Hippocampal formation (tissue), 2 donors: ENCODE data around the gene RNF144A.
"Not testable (repeated sequence)": the region's sequence is repeated elsewhere in the genome, so short reads cannot be mapped to it uniquely, and the experiment has no call there.

Experiments used
- DNase-seq, 2 donors: peaks; one replicate each; lab custom pipeline; 2025; lab: John Stamatoyannopoulos, UW

The RNF144A gene, protein sequence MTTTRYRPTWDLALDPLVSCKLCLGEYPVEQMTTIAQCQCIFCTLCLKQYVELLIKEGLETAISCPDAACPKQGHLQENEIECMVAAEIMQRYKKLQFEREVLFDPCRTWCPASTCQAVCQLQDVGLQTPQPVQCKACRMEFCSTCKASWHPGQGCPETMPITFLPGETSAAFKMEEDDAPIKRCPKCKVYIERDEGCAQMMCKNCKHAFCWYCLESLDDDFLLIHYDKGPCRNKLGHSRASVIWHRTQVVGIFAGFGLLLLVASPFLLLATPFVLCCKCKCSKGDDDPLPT

DNA sequence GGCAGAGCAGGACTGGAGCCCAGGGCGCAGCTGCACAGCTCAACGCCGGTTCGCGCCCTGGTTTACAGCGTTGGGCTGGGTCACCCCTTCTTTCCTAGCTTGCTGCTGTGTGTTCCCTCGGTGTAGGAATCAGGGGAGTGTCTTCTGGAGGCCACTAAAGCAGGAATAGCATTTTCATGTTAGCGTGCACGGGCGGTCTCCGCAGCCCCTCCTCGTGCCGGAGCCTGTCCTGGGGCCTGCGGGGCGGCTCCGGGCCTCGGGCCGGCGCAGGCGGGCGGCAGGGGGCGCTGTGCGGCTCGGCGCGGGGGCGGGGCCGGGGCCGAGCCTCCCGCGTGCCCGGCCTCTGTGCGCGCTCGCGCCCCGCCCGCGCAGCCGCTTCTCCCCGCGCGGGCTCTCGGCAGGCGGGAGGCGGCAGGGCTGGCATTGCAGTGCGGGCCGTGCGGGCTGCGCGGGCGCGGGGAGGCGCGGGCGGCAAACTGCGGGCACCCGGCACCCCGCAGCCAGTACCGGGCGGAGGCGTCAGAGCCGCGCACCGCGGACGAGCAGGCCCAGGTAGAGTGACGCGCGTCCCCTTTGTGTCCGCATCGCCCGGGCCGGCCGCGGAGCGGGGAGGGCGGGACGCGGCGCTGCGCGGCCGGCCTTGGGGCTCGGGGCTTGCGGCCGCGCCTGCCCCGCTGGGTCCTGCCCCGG, at the start of gene RNF144A:
Gene RNF144A, plus strand, starts transcription at position 342 of the 690 bp plus-strand sequence. CDS start 79,515 bp downstream, outside the sequence.
- DNase-seq = peak; percentile 69 to 77

DNA sequence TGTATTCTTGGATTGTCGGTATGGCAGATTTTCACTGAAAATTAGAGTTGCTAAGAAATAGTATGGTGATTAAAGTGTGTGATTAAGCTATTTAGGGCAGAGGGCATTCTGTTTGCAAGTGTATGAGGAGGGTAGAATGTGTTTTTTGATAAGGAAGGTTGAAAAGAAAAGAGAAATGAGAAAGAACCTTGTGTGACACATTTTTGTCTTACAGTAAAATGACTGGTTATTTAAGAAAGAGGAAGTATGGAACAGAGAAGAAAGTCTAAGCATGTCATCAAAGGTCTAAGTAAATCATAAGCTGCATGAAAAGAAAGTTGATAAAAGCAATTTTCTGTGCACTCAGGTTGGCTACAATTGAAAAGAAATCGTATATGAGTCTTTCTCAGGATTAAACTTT, 44.8 kb upstream of the RNF144A start:
- no peak for DNase-seq

DNA sequence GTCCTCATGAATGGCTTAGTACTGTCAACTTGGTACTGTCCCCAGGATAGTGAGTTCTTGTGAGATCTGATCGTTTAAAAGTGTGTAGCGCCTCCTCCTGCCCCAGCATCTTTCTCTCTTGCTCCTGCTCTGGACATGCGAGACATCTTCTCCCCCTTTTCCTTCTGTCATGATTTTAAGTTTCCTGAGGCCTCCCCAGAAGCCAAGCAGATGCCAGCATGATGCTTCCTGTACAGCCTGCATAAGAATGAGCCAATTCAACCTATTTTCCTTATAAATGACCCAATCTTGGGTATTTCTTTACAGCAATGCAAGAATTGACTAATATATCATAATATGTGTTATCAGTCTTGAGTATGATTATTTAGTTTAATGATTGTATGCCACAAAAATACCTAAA, 43.2 kb upstream of the RNF144A start:
- DNase-seq = no peak

DNA sequence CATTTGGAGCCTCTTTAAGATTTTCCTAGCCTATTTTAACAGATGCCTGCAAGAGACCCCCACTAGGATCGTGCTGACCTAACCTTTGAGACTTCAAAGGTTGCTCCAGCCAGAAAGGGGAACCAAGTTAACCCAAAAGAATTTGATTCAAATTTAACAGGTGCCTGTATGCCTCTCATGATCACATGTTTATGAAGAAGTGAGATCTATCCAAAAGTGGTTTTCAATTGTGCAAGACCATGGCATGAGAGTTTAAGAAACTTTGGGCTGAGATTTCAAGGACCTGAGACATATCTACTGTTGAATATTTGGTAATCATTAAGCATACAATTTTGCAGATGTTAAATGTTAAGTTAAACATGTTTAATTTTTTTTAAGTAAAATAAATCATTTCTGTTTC, 40.9 kb upstream of the RNF144A start:
- no peak for DNase-seq

DNA sequence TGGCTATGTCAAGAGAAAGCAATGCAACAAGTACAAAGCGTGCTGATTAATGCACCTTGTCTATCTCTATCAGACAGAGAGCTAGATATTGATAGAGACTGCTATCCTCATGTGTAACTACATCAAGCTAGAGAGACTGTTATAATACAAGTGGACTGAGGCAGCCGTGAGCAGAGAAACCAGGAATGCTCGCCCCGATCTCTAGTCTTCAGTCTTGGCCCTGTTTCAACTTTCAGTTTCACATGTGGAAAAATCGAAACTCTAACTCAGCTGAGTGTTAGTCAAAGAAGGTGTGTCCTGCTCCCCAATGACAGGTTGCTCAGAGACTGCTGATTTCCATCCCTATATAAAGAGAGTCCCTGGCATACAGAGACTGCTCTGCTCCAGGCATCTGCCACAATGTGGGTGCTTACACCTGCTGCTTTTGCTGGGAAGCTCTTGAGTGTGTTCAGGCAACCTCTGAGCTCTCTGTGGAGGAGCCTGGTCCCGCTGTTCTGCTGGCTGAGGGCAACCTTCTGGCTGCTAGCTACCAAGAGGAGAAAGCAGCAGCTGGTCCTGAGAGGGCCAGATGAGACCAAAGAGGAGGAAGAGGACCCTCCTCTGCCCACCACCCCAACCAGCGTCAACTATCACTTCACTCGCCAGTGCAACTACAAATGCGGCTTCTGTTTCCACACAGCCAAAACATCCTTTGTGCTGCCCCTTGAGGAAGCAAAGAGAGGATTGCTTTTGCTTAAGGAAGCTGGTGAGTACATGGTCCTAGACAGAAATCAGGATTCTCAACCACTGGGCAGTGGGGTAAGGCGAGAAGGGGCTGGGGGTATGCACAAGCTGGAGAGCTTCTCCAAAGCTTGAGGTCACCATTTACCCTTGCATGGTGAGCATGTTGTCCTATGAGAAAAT, 39.6 kb upstream of the RNF144A start, which contains the start of gene RSAD2:
Gene RSAD2, plus strand, starts transcription at position 376 of the 903 bp plus-strand sequence. Its CDS starts 24 bp downstream, at position 400.
- DNase-seq = peak; percentile 11 to 39

DNA sequence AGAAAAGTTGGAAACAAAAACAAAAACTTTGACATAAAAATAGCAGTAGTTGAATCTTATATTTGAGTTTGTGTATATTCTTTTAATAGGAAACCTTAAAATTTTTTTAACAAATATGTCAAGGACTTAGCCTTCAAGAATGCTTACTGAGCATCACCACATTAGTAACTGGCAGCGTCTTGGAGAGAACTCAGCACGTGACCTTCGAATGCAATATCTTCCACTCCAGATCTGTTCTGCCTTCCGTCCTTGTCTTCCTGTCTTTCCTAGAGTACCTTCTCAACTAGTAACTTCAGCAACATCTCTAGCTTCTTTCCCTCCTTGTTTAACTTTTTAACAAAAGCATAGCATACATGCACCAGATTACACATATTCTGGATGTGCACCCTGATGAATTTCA, 38.7 kb upstream of the RNF144A start:
- DNase-seq = no peak

DNA sequence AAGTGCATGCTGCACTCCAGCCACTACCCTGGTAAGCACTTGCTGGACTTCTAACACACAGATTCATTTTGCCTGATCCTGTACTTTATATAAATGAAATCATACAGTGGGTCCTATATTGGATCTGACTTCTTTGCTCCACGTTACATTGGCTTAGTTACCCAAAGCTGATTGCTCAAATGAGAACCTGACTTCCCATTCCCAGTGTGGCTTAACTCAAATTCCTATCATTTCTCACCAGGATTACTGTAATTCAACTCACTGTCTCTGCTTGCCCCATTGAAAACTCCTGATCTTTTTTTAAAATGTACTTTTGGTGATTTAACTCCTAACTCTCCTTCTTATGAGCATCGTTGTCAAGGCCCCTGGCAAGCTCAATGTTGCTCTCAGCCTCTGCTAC, 38.2 kb upstream of the RNF144A start:
- no peak for DNase-seq

DNA sequence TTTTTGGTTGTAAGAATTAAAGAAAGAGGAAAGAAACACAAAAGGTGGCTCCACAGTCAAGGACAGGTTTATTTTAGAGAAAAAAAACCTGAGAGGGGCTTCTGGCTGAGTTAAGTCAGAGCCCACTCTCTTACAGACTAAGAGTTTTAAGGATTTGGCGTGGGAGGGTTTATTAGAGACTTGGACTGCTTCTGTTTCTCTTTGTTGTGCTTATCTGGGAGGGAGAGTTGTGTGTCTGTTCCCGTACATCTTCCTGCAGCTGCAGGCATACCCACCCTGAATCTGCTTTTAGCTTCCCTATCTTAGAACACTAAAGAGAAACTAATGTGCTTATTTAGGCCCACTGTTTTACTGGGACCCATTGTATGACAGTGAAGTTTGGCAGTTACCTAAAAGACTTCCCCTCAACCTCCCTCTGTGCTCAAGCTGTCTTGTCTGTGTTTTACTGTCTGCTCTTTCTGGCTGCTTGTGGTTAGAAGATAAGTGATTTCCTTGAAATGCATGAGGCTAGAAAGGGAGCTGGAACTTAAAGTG, 36.9 kb upstream of the RNF144A start:
- DNase-seq = no peak

DNA sequence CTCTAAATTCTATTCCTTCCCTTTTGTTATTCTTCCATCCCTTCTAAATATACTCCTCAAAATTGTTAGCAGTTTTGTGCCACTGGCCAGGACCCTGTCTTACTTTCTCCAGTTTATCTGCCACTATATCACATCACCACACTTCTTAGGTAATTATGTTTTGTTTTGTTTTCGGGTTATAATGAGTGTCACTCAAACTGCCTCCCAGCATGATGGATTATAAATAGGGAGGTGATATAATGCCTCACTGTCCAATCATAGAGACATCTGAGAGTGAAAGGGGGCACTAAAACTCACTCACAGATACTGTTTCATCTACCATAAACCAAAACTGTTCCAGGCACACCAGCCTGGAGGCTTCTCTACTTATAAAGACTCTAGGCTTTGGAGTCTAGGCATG, 36.2 kb upstream of the RNF144A start:
- no peak for DNase-seq

DNA sequence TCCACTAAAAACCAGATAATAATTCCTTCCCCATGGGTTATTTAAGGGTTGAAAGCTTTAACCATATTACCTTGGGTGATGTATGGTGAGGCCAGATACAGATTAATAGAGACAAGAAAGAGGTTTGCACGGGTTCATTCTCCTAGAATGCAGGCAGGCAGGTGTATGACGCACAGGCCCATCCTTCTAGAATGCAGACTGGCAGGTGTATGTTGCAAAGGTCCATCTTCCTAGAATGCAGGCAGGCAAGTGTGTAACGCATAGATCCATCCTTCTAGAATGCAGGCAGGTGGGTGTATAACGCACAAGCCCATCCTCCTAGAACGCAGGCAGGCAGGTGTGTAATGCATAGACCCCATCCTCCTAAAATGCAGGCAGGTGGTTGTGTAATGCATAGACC, 35.7 kb upstream of the RNF144A start:
- DNase-seq = no peak

DNA sequence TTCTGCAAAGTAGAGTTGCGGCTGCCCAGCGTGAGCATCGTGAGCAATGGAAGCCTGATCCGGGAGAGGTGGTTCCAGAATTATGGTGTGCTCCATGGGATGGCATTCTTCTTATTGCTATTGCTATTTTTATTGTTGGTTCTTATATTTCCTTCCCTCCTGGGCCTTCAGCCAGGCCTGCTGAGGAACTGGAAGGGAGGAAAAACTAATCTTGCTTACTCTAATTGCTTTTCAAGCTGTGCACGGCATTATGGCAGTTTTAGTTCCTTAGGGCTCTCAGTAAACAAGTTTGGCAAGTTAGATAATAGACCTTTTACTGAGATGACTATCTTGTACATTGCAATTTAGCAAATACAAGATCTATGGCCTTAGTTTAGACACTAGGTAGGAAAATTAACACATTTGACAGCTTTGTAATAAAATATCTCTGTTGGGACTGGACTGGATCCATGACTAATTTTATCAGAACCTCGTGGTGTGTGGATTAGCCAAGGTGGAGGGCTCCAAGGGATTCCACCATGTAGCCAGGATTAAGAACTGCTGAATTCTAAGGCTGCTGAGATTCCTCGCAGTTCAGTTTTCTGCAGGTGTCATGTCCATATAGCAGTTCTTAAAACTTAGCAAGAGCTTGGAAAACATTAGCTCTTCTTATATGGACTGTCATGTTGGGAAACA, 33.6 kb upstream of the RNF144A start:
- no peak for DNase-seq

DNA sequence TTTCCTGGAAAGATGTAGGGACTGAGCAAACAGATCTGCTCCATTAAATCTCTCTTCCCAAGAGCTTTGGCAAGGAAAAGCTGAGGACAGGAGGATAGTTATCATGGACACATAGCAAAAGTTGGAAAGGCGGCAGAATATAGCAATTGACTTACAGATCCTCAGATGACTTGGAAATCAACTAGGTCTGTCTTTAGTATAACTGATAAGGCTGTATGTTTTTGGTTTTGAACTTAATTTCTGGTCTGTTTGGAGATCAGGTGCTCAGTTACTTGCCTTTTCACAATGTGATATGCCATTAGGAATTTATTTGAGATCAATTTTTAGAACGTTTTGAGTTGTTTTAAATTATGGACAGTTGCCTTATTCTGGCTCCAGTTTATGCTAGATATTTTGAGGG, 31.7 kb upstream of the RNF144A start:
- DNase-seq = no peak

DNA sequence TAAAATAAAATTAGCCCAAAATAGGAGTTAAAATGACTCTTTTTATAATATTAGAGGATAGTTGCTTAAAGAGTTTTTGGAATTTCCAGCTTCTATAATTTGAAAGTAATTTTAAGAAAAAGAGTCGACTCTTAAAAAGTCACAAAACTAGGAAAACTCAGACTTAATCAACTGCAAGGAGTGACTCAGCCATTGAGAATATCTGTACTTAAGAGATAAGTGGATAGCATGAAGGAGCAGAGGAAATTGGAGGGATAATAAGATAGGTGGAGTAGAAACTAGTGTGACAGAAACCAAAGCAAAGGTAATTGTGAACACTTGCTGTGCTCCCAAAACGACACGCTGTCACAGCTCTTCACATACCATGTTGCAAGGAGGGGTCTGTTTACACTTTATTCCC, 31.2 kb upstream of the RNF144A start:
- no peak for DNase-seq

DNA sequence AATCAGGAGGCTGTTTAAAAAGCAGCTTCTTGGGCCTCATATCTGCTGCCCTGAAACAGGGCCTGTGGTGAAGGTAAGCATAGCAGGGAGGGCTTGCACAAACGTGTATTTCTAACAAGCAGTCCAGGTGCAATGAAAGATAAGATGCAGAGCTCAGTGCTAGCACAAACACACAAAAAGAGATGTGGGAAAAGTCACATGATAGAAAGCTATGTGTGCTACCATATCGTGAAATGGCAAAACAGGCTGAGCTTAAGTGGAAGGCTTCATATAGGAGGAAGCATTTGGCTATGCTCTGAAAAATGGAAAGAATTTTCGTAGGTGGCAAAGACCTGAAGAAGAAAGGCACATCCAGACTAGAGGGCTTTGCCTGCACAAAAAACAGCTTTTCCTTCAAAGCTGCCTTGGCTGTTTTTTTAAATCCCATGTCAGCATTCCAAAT, 29.4 kb upstream of the RNF144A start:
- DNase-seq = no peak

DNA sequence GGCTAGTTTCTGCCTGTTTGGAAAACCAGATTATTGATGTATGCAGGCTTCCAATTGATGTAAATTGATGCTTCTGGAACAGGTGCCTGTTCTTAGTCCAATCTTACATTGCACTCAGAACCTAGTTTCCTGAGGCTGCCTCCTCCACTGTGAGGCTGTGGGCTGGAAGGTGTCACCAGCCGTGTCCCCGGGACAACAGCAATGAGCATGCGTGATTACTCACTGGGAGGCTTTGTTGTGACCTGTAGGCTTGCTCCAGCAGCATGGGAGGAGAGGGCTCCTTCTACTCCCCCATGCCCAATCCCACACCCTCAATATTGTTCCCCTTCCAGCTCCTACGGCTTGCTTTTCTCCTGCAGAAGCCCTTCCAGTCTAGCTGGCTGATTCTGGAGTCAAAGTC, 28.5 kb upstream of the RNF144A start:
- no peak for DNase-seq

DNA sequence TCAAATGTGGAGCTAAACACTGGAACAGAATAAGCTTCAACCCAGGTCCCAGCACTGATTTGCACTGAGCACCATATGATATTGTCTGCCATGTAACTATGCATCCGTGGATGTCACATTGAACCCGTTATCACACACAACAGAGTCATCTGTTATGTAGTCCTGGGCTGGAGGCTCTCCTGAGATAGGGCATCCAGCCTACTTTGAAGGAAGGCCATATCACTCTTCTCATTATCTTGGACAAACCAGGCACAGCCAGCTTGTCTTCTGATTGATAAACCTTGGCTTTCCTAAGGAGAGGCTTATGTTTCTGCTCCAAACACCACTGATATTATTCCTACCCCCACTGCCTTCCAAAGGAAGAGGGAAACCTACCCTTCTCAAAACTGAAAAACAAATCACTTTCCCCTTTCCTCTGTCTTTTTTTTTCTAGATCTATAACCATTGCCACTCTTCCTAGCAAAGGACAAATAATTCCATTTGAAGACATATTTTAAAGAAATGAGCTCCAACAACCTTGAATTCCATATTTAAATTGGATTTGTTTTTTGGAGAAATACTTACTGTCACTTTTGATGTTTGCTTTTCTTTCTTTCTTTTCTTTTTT, 23.2 kb upstream of the RNF144A start:
- DNase-seq = no peak

DNA sequence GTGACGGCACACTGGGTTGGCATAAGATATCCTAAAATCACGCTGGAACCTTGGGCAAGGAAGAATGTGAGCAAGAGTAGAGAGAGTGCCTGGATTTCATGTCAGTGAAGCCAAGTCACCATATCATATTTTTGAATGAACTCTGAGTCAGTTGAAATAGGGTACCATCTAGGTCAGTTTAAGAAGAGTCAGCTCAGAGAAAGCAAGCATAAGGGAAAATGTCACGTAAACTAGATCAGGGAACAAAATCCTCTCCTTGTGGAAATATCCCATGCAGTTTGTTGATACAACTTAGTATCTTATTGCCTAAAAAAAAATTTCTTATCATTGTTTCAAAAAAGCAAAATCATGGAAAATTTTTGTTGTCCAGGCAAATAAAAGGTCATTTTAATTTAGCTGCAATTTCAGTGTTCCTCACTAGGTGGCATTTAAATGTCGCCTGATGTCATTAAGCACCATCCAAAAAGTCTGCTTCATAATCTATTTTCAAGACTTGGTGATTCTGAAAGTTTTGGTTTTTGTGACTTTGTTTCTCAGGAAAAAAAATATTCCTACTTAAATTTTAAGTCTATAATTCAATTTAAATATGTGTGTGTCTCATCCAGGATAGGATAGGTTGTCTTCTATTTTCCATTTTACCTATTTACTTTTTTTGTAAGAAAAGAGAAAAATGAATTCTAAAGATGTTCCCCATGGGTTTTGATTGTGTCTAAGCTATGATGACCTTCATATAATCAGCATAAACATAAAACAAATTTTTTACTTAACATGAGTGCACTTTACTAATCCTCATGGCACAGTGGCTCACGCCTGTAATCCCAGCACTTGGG, 20.1 kb upstream of the RNF144A start:
- DNase-seq = peak in 1 of 2 donors; percentile 63

DNA sequence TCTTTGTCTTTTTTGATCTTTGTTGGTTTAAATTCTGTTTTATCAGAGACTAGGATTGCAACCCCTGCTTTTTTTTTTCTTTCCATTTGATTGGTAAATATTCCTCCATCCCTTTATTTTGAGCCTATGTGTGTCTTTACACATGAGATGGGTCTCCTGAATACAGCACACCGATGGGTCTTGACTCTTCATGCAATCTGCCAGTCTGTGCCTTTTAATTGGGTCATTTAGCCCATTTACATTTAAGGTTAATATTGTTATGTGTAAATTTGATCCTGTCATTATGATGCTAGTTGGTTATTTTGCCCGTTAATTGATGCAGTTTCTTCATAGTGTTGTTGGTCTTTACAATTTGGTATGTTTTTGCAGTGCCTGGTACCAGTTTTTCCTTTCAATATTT, 14.6 kb upstream of the RNF144A start:
- DNase-seq = not testable (repeated sequence)

DNA sequence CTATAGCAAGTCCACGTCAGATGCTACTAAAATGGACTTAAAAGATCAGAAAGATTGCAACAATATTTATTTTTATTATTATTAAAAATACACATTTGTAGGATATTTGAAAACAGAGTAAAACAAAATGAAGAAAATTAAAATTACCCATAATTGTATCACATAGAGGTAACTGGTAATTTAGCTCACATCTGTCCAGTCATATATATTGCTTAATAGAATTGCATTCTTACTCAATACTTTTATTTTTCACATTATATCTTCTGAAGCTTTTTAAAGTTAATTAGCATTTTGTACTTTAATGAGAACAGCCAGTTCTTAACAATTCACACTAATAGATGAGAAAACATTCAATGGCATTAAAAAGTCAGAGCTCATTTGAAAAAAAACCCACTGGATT, 11.5 kb upstream of the RNF144A start:
- DNase-seq = no peak

DNA sequence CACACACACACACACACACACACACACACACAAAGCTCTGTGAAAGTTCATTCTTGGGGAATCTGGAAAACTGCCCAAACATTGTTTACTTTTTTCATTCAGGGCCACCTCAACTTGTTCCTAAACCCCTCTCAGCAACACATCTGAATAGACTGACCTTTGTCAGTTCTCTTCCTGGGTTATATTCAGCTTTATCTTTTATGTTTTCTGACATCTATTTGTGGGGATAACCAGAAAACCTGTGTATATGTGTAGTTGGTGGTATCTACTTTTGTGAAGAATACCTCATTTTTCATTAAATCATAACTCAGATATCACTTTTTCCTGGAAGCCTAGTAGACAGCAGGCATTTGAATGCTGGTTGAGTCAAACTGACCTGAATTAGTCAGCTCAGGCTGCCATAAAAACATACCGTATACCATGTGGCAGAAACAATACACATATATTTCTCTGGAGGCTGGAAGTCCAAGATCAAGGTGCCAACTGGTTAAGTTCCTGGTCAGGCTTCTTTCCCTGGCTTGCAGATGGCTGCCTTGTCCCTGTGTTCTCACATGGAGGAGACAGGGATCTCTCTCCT, 11.0 kb upstream of the RNF144A start:
- no peak for DNase-seq
